TTC549 (cell line): ENCODE results near the gene PRAMEF33.
"Not testable (repeated sequence)": the region's sequence is repeated elsewhere in the genome, so short reads cannot be mapped to it uniquely, and the experiment has no call there.

Experiments used
- FAIRE-seq: peaks from 2 replicates; lab custom pipeline; 2012; peaks lifted over from hg19 to GRCh38; lab: Jason Lieb, UNC

PRAMEF33 gene, protein sequence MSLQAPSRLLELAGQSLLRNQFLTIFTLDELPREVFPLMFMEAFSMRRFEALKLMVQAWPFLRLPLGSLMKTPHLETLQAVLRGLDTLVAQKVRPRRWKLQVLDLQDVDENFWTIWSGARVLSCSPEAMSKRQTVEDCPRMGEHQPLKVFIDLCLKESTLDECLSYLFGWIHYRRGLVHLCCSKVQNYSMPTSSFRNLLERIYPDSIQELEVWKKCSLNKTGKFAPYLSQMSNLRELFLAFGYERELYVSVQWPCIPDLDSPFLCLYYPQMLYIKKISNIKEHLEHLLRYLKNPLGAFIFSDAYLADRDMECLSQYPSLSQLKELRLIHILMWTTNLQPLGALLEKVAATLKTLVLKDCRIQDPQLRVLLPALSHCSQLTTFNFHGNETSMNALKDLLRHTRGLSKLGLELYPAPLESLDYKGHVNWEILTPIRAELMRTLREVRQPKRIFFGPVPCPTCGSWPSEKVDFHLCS

DNA sequence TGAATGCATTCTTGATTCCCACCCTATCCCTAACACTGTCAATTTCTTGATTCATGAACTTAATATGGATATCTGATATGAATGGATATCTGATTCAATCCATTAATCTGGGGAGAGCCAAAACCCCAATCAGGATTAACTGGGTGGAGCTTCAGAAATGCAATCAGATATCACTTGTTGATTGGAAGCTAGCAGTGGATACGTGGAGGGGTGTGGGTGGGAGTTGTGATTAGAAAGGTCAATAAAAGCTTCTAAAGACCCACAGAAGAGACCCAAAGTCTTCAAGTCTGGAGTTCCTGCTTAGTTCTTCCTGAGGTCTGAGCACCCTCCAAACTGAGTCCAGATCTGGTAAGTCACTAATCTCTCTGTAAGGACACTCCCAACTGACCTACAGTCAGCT lies at the start of gene PRAMEF33:
Gene PRAMEF33, plus strand, starts transcription at position 301 of the 400 bp plus-strand sequence. CDS start 2,416 bp downstream, outside the sequence.
- FAIRE-seq = not testable (repeated sequence)

- not testable (repeated sequence) for FAIRE-seq
Measured at GRCh38 chr1:13253898-13254297, 49.4 kb upstream of the PRAMEF33 start, which contains the start of gene PRAMEF5. Gene PRAMEF5, plus strand, starts transcription at chr1:13254198. Its CDS starts 5,071 bp downstream, at chr1:13259269.

- not testable (repeated sequence) for FAIRE-seq
Measured at GRCh38 chr1:13265124-13265523, 38.2 kb upstream of the PRAMEF33 start.

DNA sequence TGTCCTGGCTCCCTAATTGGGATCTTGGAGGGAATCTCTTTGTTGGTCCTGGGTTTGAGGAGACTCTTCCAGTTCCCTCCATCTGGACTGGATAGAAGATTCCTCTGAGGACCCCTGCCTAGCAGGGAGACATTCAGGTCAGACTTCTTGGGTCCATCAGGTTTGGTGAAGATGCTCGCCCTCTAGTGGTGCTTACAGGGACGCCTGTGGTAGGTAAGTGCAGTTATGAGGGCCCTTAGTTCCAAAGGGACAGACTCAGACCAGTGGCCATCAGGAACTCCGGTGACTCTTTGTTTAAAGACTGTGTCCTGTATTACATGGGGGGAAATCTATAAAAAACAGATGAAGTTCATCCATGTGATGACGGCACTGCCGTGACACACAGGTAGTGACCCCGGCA lies 26.3 kb upstream of the PRAMEF33 start:
- not testable (repeated sequence) for FAIRE-seq

- peak; percentile 23 for FAIRE-seq
Measured at GRCh38 chr1:13279617-13280016, 23.7 kb upstream of the PRAMEF33 start.

- not testable (repeated sequence) for FAIRE-seq
Measured at GRCh38 chr1:13285037-13285436, 18.3 kb upstream of the PRAMEF33 start, which contains the start of gene PRAMEF8. Gene PRAMEF8, minus strand, starts transcription at chr1:13285137. Its CDS starts 1,046 bp downstream, at chr1:13284091.

DNA sequence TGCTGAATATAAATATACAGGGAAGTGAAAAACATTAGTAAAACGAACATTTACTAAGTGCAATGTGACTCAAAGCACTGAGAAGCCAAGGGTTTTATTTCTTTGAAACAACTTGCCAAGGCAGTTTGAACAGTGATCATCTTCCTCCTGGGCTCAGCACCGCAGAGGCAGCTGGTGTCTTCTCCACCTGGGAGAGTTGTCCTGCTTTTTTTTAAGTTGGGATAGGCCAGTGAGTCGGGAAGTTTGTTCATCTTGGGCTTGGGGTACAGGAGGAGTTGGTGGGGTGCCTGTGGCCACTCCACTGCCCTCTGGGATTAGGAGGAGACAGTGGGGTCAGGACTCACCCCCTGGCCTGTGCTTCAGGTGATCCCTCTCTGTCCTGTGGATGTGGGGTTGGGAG lies 14.3 kb upstream of the PRAMEF33 start:
- not testable (repeated sequence) for FAIRE-seq

- FAIRE-seq = not testable (repeated sequence)
Measured at GRCh38 chr1:13297216-13297931, 6.0 kb upstream of the PRAMEF33 start.

- not testable (repeated sequence) for FAIRE-seq
Measured at GRCh38 chr1:13298699-13299098, 4.6 kb upstream of the PRAMEF33 start.

GRCh38 chr1:13302197-13302596 lies 1.1 kb upstream of the PRAMEF33 start:
- not testable (repeated sequence) for FAIRE-seq

GRCh38 chr1:13315281-13315680 lies 11.9 kb downstream of the PRAMEF33 start, which contains the start of gene PRAMEF15:
Gene PRAMEF15, plus strand, starts transcription at chr1:13315581. Its CDS starts 2,827 bp downstream, at chr1:13318408.
- FAIRE-seq = not testable (repeated sequence)

DNA sequence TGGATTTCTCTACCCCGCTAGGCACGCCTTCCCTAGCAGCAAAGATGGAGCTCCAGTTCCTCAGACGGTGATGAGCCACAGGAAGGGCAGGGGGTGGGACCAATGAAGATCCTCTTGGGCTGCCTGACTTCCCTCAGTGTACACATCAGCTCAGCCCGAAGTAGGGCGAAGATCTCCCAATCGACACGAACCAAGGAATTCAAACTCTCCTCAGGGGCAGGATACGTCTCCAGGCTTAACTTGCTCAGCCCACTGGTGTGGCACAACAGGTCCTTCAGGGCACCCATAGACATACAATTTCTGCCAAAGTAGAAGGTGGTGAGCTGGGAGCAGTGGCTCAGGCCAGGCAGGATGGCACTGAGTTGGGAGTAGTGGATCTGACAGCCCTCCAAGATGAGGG lies 39.2 kb downstream of the PRAMEF33 start:
- not testable (repeated sequence) for FAIRE-seq

DNA sequence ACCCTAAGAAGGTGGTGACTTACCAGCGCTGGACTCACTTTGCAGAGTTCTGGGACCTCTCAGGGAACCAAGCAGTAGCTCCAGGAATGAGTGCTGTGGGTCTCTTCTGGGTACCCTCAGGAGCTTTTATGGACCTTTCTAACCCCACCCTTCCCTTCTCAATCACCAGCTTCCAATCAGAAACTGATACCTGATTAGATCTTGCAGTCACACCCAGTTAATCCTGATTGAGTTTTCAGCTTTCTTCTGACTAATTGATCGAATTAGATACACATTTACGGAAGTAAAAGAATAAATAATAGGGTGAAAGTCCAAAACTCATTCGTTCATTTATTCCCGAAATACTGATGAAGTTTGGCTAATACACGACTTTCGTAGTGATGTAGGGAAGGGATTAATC lies 43.7 kb downstream of the PRAMEF33 start, which contains the start of gene PRAMEF14:
Gene PRAMEF14, minus strand, starts transcription at position 101 of the 400 bp plus-strand sequence. CDS start 1,820 bp downstream, outside the sequence.
- FAIRE-seq = not testable (repeated sequence)

DNA sequence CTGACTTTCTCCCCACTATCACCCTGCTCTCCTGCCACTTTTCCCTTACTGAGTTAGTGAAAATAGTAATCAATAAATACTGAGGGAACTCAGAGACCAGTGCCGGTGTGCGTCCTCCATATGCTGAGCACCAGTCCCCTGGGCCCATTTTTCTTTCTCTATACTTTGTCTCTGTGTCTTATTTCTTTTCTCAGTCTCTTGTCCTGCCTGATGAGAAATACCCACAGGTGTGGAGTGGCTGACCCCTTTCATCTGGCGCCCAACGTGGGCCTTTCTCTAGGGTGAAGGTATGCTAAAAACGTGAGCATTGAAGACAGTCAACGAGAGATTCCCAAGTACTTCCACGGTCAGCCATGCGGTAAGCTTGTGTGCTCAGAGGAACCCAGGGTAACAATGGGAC lies 50.1 kb downstream of the PRAMEF33 start:
- FAIRE-seq = not testable (repeated sequence)

DNA sequence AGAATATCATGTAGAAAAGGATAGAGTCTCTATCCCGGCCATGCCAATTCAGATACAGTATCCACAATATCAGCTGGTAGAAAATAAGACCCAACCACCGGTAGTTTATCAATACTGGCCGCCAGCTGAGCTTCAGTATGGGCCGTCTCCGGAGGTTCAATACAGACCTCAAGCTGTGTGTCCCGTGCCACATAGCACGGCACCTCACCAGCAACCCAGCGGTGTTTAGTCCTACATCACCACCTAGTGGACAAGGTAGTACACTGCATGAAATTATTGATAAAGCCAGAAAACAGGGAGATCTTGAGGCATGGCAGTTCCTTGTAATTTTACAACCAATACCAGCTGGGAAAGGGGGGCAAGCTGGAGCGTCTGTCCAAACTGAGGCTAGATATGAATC lies 51.1 kb downstream of the PRAMEF33 start:
- FAIRE-seq = not testable (repeated sequence)

DNA sequence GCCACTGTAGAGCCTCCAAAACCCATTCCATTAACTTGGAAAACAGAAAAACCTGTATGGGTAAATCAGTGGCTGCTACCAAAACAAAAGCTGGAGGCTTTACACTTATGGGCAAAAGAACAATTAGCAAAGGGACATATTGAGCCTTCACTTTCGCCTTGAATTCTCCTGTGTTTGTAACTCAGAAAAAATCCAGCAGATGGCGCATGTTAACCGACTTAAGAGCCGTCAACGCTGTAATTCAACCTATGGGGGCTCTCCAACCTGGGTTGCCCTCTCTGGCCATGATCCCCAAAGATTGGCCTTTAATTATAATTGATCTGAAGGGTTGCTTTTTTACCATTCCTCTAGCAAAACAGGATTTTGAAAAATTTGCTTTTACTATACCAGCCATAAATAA lies 53.4 kb downstream of the PRAMEF33 start:
- FAIRE-seq = not testable (repeated sequence)
